HG03342 (cell line): ENCODE results near the gene MFSD6.
A peak's percentile ranks its signal among the peaks of the same experiment; 100 is the strongest.

Experiments
- ATAC-seq: cut with Tn5 transposase; IDR thresholded peaks from one replicate; pipeline ENCODE4 v1.9.1; 2021; ENCODE audit warnings: mild to moderate bottlenecking, moderate library complexity; ENCODE audit not compliant: unreplicated experiment

Gene MFSD6

GRCh38 chr2:190527214-190527613 is 119.1 kb downstream of the MFSD6 start:
- no peak for ATAC-seq

- ATAC-seq: no peak
Observed at GRCh38 chr2:190527918-190528317, 119.8 kb downstream of the MFSD6 start.

DNA sequence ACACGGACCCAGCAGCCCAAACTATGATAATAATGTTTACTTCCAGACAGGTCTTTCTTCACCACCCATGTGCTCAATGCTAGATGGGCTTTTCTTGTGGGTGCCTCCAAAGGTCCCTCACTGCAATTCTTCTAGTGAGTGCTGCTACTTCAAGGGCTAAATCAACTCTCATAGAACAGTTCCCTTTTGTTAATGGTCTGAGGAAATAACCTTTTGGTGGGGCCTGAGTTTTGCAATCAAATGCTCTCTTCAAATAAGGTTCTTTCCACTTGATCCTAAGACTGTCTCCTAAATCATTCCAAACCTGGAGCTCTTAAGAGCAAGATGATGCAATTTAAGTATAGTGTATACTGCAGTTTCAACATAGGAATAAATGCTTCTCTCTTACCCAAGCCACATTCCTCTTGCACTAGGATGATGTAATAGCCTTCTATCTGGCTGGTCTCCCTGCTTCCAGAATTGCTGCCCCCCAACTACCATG is 120.4 kb downstream of the MFSD6 start:
- ATAC-seq: no peak

DNA sequence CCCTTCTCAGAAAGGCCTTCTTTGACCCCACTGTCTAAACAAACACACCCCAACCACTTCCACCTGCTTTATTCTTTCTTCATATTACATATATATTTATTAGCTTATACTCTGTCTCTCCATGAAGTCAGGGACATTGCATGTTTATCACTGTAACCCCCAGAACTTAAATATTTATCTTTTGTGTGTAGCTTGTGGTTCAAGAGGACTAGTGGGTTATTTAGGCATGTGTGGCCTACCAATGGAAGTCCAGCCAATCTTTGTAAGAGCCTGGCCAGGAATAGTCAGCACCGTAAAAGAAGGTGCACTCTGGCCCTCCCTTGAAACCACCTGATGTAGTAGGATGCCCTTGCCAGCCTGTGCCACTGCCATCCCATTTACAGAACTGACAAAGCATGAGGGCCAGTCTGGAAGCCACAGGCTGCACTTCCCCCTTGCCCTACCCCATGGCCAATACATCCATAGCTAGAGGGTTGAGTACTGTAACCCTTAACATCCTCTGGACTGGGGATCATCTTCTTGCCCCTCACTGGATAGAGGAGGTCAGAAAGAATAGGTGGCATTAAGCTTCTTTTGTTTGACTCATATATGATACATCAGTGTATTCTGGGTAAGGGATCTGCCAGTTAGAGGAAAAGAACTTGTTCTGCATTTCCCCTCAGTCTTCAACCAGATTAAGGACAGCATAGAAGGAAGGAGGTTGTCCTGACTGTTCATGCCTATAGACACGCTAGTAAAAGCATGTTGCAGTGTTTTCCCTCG is 121.5 kb downstream of the MFSD6 start:
- ATAC-seq: no peak

GRCh38 chr2:190530248-190530900 is 122.2 kb downstream of the MFSD6 start:
- no peak for ATAC-seq

DNA sequence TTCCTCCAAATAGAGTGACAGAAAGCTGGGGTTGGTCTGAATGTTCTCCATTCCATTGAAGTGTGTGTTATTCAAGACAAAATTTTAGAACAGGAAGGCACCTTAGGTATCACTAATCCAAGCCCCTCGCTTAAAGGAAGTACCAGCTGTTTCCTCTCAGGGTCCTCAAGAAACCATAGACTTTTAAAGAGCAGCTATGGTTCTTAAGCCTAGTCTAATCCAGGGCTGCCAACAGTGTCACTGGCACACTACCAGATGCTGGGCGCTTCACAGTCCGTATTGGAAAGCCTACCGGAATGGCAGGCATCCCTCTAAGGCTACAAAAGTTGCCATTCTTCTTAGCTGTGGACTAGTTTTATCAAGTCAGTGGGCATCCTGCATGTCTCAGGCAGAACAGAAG is 124.4 kb downstream of the MFSD6 start:
- ATAC-seq: no peak

GRCh38 chr2:190533175-190533967 is 125.2 kb downstream of the MFSD6 start:
- no peak for ATAC-seq

DNA sequence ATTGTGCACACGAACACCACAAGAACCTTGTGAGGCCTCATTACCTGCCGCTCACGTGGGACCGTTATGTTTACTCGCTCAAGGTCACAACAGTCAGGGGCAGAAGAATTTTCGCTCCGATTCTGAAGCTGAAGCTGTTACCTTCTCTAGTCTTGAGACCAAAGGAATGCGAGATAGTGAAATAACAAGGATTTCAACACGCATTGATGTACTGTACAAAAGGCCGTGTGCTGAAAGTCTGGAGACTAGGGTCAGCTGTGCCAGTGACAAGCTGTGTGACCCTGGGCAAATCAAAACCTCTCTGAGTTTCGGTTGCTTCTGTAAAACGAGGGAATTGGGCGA is 125.8 kb downstream of the MFSD6 start:
- ATAC-seq: peak; percentile 22

GRCh38 chr2:190534310-190535120 is 126.4 kb downstream of the MFSD6 start, which contains the start of gene NEMP2:
Gene NEMP2 (minus strand): TSS chr2:190534722. CDS start chr2:190534655, 67 bp downstream.
- ATAC-seq: peak; percentile 62

GRCh38 chr2:190535121-190535439 is 126.9 kb downstream of the MFSD6 start:
- peak; percentile 0 for ATAC-seq

DNA sequence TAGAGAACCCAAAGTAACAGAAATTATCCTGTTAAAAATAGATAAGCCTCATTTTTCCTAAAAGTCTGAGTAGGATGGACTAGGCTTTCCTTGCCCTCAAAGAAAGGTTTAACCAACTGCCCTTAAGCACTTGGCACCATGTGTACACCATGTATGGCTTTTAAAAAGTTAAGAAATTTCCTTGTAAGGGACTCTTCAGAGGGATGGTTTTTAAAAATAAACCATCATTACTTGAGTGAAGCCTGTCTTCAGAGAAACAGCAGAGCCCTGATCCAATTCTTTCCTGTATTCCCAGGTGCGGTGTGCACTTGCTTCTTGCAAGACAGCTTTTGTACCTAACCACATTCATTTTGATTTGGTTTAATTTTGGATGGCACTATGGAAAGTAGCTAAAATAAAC is 127.4 kb downstream of the MFSD6 start:
- no peak for ATAC-seq

GRCh38 chr2:190537765-190538164 is 129.6 kb downstream of the MFSD6 start:
- ATAC-seq: no peak

DNA sequence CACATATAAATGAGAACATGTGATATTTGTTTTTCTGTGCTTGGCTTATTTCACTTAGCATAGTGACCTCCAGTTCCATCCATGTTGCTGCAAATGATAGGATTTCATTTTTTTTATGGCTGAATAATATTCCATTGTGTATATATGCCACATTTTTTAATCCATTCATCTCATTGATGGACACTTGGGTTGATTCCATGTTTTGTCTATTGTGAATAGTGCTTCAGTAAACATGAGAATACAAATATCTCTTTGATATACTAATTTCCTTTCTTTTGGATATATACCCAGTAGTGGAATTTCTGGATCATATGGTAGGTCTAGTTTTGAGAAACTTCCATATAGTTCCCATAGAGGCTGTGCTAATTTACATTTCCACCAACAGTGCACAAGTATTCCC is 130.0 kb downstream of the MFSD6 start:
- ATAC-seq: no peak

DNA sequence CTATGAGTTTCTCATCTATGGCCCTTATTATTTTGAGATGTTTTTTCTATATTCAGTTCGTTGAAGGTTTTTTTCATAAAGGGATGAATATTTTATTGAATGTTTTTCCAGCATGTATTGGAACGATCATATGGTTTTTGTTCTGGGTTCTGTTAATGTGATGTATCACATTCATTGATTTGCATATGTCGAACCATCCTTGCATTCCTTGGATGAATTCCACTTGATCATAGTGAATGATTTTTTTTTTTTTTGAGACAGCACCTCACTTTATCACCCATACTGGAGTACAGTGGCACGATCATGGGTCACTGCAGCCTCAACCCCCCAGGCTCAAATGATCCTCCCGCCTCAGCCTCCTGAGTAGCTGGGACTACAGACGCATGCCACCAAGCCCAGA is 131.9 kb downstream of the MFSD6 start:
- ATAC-seq: no peak

DNA sequence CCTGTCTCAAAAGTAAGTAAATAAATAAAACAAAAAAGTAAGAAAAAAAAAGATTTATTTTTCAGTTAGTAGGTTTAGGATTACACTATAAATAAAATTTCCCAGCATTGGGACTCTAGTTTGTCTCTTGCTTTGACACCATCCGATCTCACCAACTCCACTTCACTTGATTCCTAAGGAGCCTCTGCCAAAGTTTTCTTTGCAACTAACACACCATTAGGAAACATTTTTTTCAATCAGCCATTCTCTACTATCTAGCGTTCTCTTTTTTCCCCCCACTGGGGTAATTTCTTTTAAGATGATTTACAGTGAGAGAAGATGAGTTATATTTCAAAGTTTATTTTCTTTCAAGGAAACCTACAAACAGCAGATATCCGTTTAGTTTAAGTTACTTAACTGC is 136.9 kb downstream of the MFSD6 start:
- ATAC-seq: no peak

DNA sequence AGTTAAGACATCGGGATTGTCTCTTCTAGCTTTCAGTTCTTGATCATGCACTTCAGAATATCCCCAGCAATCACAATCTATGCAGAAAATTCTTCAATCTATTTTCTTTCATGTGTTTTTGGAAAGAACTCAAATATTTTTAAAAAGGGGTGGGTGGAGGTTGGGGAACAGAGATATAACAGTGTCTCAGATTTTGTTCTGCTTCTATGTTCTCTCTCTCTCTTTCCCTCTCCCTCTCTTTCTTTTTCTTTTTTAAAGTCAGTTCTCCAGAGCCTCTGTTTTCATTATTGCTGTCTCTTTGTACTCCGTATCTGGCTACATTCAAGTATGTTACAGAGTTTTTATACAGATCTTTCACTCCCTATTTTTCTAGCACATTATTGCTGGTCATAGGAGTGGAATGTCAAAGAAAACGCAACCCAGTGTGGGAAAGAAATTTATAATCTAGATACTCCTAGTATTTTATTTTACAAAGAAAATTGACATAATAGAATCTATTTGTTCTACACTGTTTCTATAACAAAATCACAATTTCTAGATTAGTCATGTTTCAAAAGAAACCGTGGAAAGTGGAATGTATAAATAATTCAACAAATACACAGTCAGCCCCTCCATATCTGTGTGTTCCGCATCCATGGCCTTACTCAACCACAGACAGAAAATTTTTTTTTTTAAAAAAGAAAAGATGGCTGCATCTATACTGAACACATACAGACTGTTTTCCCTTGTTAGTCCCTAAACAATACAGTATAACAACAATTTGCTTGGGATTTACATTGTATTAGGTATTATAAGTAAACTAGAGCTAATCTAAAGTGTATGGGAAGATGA is 137.6 kb downstream of the MFSD6 start:
- no peak for ATAC-seq

DNA sequence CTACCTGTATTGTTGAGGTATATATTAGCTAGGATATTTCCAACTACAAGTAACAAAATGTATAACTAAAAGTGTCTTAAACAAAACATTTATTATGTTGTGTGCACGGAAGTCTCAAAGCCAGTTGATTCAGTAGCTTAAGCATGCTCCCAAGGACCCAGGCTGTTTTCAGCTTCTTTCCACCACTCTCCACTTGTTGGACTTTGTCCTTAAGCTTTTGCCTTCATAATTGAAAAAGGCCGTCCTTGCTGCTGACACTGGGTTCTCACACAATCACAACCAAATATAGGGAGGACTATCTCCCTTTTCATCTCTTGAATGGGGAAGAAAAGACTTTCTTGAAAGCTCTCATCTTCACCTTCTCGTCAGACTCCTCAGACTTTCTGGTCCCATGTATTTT is 138.6 kb downstream of the MFSD6 start:
- no peak for ATAC-seq

DNA sequence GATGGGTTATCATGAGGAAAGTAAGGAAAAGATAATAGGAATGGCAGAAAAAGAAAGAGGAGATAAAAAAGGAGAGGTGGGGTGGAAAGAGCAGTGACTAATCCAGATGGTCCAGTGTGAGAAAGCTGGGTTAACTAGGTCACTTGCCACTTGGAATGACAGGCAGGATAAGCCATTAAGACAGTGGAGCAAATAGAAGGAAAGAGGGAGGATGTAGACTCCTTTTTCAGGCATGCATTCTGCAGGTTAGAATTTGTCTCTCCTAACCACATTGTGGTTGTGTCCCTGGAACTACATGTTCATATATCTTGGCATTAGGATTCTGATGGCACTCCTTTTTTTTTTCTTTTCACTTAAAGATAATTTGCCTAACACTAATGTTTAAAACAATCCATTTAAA is 139.7 kb downstream of the MFSD6 start:
- no peak for ATAC-seq

DNA sequence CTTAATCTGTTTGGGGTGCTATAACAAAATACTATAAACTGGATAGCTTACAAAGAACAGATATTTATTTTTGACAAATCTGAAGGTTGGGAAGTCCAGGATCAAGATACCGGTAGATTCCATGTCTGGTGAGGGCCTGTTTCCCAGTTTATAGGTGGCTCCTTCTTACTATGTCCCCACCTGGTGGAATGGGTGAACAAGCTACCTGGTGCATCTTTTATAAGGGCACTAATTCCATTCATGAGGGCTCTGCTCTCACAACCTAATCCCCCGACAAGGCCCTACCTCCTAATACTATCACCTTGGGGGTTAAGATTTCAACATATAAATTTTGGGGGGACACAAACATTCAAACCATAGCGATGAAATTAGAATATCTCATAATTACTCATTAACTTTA is 142.0 kb downstream of the MFSD6 start:
- ATAC-seq: no peak
